Mucosa of descending colon (tissue), 3 donors: ENCODE data around the gene OLR1. TPM values are rescaled to one million over a fixed set of nuclear protein-coding genes. Genes with fewer than 3 reads are reported as not detected.
A peak's percentile ranks its signal among the peaks of the same experiment; 100 is the strongest.
"Not testable (repeated sequence)": the region's sequence is repeated elsewhere in the genome, so short reads cannot be mapped to it uniquely, and the experiment has no call there.

ENCODE experiments used
- ATAC-seq: fragments of 200-7000 bp; cut with Tn5 transposase; one replicate; pipeline ENCODE4 v1.9.1; 2020; ENCODE audit warnings: mild to moderate bottlenecking, moderate library complexity
- DNase-seq, 3 donors: peaks; one replicate each; pipeline ENCODE4 v3.0.0-alpha.2; 2020
- H3K36me3 ChIP-seq: fragments of 200-600 bp; one replicate; pipeline ENCODE4 v1.8.0; 2021; ENCODE audit warnings: low read depth, mild to moderate bottlenecking
- H3K4me1 ChIP-seq: fragments of 200-600 bp; one replicate; pipeline ENCODE4 v1.8.0; 2021; ENCODE audit warnings: low read depth, mild to moderate bottlenecking
- H3K4me3 ChIP-seq: fragments of 200-600 bp; one replicate; pipeline ENCODE4 v1.8.0; 2021; ENCODE audit warnings: mild to moderate bottlenecking
- H3K9me3 ChIP-seq: fragments of 200-600 bp; one replicate; pipeline ENCODE4 v1.8.0; 2021; ENCODE audit warnings: mild to moderate bottlenecking
- CTCF ChIP-seq: fragments of 200-600 bp; IDR thresholded peaks from one replicate; pipeline ENCODE4 v1.8.0; 2022; ENCODE audit warnings: antibody characterized with exemption, mild to moderate bottlenecking
- intact Hi-C, 2 donors: fragments of 100-400 bp; cut with DNase I in 1 of 2; cut with micrococcal nuclease in 1 of 2; formaldehyde crosslinking; loops; one replicate each; pipeline versions ENCODE4 v1.11.0 to v1.11.1; 2022; cut with DNase I, micrococcal nuclease
- total RNA-seq, 3 donors: library from RNA; stranded (reverse); fragmentation: NEBNext Ultra II Directional in 2 of 3; extraction: Animal tissue kit (Norgen Biotek cat#: 25700) in 2 of 3; gene quantifications; one replicate each; pipeline versions ENCODE4 v1.2.1 to v1.2.4, GENCODE V29; 2021 to 2023
- donor health status: DM: no; HTN: no; CAD: no; lungs with moderate emphysema.
- donor health status: DM: no; HTN: no; CAD: no.
- donor health status: DM: no; HTN: yes; CAD: no.

Gene OLR1
- total RNA-seq, 3 donors from 2014 or later = 0.63 TPM; not detected in 2

DNA sequence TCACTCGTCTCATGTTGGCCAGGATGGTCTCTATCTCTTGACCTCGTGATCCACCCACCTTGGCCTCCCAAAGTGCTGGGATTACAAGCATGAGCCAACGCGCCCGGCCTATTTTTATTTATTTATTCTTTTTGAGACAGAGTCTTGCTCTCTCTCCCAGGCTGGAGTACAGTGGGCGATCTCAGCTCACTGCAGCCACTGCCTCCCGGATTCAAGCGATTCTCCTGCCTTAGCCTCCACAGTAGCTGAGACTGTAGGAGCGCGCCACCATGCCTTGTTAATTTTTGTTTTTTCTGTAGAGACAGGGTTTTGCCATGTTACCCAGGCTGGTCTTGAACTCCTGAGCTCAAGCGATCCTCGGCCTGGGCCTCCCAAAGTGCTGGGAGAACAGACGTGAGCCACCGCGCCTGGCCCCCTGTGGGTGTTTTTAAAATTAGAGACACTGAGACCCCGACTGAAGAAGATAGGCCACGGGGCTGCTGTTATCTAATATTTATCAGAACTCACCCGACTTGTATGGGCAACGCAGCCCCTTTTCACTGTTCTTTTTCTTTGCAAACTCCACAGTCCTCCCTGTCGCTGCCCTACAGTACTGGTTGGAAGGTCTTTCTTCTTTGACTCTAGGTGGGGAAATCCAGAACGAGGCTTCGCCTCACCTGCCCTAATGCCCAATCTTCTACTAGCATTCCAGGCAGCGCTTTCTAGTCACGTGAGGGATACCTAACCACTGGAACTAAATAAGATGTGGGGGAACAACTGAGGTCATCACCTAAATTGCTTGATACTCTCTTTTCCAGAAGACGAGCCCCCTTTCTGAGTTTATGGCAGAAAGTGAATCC lies 39.4 kb upstream of the OLR1 start:
- peak in 2 of 3 donors; percentile 22 to 30 for DNase-seq

DNA sequence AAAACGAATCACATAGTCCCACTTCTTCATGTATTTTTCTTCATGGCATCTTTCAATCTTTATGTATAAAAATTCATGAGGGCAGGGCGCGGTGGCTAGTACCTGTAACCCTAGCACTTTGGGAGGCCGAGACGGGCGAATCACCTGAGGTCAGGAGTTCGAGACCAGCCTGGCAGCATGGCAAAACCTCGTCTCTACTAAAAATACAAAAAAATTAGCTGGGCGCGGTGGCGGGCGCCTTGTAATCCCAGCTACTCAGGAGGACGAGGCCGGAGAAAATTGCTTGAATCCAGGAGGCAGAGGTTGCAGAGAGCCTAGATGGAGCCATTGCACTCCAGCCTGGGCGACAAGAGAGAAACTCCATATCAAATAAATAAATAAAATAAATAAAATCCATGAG lies 38.3 kb upstream of the OLR1 start:
- no peak for TF ChIP-seq CTCF
- H3K4me3 ChIP-seq = no peak overlapping the region
- intact Hi-C loops = no loop called here
- H3K36me3 ChIP-seq = no peaks in the 10 kb centered on the region
- ATAC-seq (no peak), DNase-seq (peak in 1 of 3 donors; percentile 9)
- H3K9me3 ChIP-seq = no peaks in the 10 kb centered on the region
- peaks cover 15% of the 10 kb centered on the region for H3K4me1 ChIP-seq

More for the DNA sequence above, 39.4 kb upstream of the OLR1 start:
- intact Hi-C loops = no loop called here
- no peak for TF ChIP-seq CTCF
- H3K9me3 ChIP-seq = no peaks in the 10 kb centered on the region
- no peaks in the 10 kb centered on the region for H3K36me3 ChIP-seq
- peaks cover 15% of the 10 kb centered on the region for H3K4me1 ChIP-seq
- no peak for ATAC-seq
- no peak overlapping the region for H3K4me3 ChIP-seq

GRCh38 chr12:10207136-10207535 lies 35.2 kb upstream of the OLR1 start:
- Histone ChIP-seq H3K4me1 (peaks cover 4% of the 10 kb centered on the region), H3K36me3 (no peaks in the 10 kb centered on the region), H3K9me3 (no peaks in the 10 kb centered on the region), H3K4me3 (no peak overlapping the region)
- no peak for TF ChIP-seq CTCF
- DNase-seq (no peak), ATAC-seq (no peak)
- intact Hi-C loops = no loop called here

GRCh38 chr12:10205220-10205807 lies 33.4 kb upstream of the OLR1 start:
- ATAC-seq = no peak
- intact Hi-C loops = no loop called here
- no peaks in the 10 kb centered on the region for H3K9me3 ChIP-seq
- H3K36me3 ChIP-seq = no peaks in the 10 kb centered on the region
- no peaks in the 10 kb centered on the region for H3K4me1 ChIP-seq
- no peak for TF ChIP-seq CTCF
- DNase-seq = no peak
- no peak overlapping the region for H3K4me3 ChIP-seq

DNA sequence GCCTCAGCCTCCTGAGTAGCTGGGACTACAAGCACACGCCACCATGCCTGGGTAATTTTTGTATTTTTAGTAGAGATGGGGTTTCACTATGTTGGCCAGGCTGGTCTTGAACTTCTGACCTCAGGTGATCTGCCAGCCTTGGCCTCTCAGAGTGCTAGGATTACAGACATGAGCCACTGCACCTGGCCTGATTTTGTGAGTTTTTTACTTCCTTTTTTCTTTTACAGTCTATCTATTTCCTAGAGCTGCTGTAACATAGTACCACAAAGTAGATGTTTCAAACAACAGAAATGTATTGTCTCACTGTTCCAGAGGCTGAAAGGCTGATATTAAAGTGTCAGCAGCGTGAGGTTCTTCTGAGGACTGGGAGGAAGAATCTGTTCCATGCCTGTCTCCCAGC lies 32.6 kb upstream of the OLR1 start:
- H3K9me3 ChIP-seq, intact Hi-C loops, DNase-seq, H3K4me1 ChIP-seq, ATAC-seq, H3K4me3 ChIP-seq, H3K36me3 ChIP-seq: not testable (repeated sequence)

GRCh38 chr12:10197879-10198278 lies 25.9 kb upstream of the OLR1 start:
- no peaks in the 10 kb centered on the region for H3K36me3 ChIP-seq
- DNase-seq (no peak), ATAC-seq (no peak)
- intact Hi-C loops = no loop called here
- TF ChIP-seq CTCF = no peak
- H3K4me1 ChIP-seq = no peaks in the 10 kb centered on the region
- H3K9me3 ChIP-seq = no peaks in the 10 kb centered on the region
- H3K4me3 ChIP-seq = no peak overlapping the region
